ENCODE results near the gene UTS2B.

UTS2B gene

DNA sequence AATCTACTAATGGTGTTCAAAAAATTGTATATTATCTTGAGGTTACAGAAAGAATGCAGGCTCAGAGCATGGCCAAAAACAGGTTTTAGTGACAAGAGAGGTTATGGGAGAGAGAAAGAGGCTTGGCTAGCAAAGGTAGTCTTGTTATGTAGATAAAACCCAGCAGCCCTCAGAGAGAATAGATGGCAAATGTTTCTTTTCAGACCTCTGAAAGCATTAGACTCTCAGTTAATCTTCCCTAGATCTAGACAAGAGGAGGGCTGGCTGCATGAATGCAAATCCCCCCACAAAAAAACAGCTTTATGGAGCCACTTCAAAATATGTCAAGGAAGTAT, 69.1 kb downstream of the UTS2B start:
- no peak overlapping the region for H3K4me3 ChIP-seq (ENCODE audit: low read depth, low read length)
- DNase-seq (ENCODE audit: low read depth) = no peak
- TF ChIP-seq, protein P1, sequence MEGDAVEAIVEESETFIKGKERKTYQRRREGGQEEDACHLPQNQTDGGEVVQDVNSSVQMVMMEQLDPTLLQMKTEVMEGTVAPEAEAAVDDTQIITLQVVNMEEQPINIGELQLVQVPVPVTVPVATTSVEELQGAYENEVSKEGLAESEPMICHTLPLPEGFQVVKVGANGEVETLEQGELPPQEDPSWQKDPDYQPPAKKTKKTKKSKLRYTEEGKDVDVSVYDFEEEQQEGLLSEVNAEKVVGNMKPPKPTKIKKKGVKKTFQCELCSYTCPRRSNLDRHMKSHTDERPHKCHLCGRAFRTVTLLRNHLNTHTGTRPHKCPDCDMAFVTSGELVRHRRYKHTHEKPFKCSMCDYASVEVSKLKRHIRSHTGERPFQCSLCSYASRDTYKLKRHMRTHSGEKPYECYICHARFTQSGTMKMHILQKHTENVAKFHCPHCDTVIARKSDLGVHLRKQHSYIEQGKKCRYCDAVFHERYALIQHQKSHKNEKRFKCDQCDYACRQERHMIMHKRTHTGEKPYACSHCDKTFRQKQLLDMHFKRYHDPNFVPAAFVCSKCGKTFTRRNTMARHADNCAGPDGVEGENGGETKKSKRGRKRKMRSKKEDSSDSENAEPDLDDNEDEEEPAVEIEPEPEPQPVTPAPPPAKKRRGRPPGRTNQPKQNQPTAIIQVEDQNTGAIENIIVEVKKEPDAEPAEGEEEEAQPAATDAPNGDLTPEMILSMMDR (IDR thresholded peaks at IDR 0.05; ENCODE audit: low read depth, low read length, missing control alignments) = no peak

GRCh38 chr3:191260431-191261303, 69.7 kb downstream of the UTS2B start:
- TF ChIP-seq, protein P1 (IDR thresholded peaks at IDR 0.05; ENCODE audit: low read depth, low read length, missing control alignments) = no peak
- no peak for DNase-seq (ENCODE audit: low read depth)
- no peak overlapping the region for H3K4me3 ChIP-seq (ENCODE audit: low read depth, low read length)

DNA sequence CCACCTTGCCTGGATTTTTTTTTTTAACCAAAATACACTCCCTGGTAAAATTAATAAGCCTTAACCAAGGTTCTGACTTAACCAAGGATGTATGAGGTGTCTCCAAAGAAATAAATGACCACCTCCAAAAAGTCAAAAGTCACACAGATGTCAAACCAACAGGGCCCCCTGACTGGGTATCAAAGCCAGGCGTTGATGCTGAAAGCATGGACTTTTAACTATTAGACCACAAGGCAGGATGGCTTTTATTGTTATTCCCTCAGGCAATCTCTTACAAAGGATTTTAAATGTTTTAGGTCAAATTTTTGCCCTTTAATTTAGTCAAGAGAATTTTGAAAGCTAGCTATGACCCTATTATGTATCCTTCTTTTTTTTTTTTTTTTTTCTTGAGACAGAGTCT, 70.8 kb downstream of the UTS2B start:
- H3K4me3 ChIP-seq (ENCODE audit: low read depth, low read length) = no peak overlapping the region
- DNase-seq (ENCODE audit: low read depth) = no peak
- TF ChIP-seq, protein P1 (IDR thresholded peaks at IDR 0.05; ENCODE audit: low read depth, low read length, missing control alignments) = no peak

- DNase-seq (ENCODE audit: low read depth) = no peak
- TF ChIP-seq, protein P1 (IDR thresholded peaks at IDR 0.05; ENCODE audit: low read depth, low read length, missing control alignments) = no peak
- no peak overlapping the region for H3K4me3 ChIP-seq (ENCODE audit: low read depth, low read length)
Observed at GRCh38 chr3:191257286-191257685, 73.0 kb downstream of the UTS2B start.

GRCh38 chr3:191256405-191256804, 73.9 kb downstream of the UTS2B start:
- no peak overlapping the region for H3K4me3 ChIP-seq (ENCODE audit: low read depth, low read length)
- DNase-seq (ENCODE audit: low read depth) = no peak
- TF ChIP-seq, protein P1 (IDR thresholded peaks at IDR 0.05; ENCODE audit: low read depth, low read length, missing control alignments) = no peak

GRCh38 chr3:191255156-191255555, 75.2 kb downstream of the UTS2B start:
- DNase-seq (ENCODE audit: low read depth) = no peak
- TF ChIP-seq, protein P1 (IDR thresholded peaks at IDR 0.05; ENCODE audit: low read depth, low read length, missing control alignments) = no peak

More at GRCh38 chr3:191255156-191255555, 75.2 kb downstream of the UTS2B start:
- no peak overlapping the region for H3K4me3 ChIP-seq (ENCODE audit: low read depth, low read length)

Data from GM12864 (cell line).